Fibroblast of lung (primary cell): Measurements from ENCODE around the gene POLR1E. TPM values are rescaled to one million over a fixed set of nuclear protein-coding genes. Genes with fewer than 3 reads are reported as not detected.

Experiments used
- DNase-seq, 2 donors: peaks; one replicate each; pipeline versions ENCODE4 v3.0.0 to v3.0.0-alpha.2; 2010; ENCODE audit warnings: low read depth in 2 of 2
- H2AFZ ChIP-seq: 2 replicates; pipeline ENCODE4 v1.5.1; 2012; ENCODE audit warnings: low read length, control low read depth, inconsistent platforms
- H3K27ac ChIP-seq: 2 replicates; pipeline ENCODE4 v1.5.1; 2011; ENCODE audit warnings: low read length, control low read depth; ENCODE audit not compliant: insufficient read depth
- H3K27me3 ChIP-seq: 2 replicates; pipeline ENCODE4 v1.5.1; 2011; ENCODE audit warnings: mild to moderate bottlenecking, low read length; ENCODE audit not compliant: control insufficient read depth, insufficient read depth
- H3K36me3 ChIP-seq: 2 replicates; pipeline ENCODE4 v1.5.1; 2011; ENCODE audit warnings: low read length; ENCODE audit not compliant: control insufficient read depth, insufficient read depth
- H3K4me1 ChIP-seq: 2 replicates; pipeline ENCODE4 v1.5.1; 2011; ENCODE audit warnings: low read length; ENCODE audit not compliant: control insufficient read depth, insufficient read depth; ENCODE audit errors: extremely low read depth
- H3K4me2 ChIP-seq: 2 replicates; pipeline ENCODE4 v1.5.1; 2011; ENCODE audit warnings: low read length, control low read depth; ENCODE audit not compliant: insufficient read depth; ENCODE audit errors: extremely low read depth
- H3K4me3 ChIP-seq, 4 experiments: fragments of 200-600 bp in 1 of 4; sonication (generic) in 1 of 4; replicated peaks in 1 of 4; 2 replicates each; pipeline ENCODE4 v1.5.1; 2011 to 2016; ENCODE audit warnings: low read length in 4 of 4, low read depth in 3 of 4, mild to moderate bottlenecking in 3 of 4, control low read depth in 2 of 4, inconsistent platforms in 1 of 4, mixed read lengths in 1 of 4; ENCODE audit not compliant: insufficient read depth in 1 of 4; ENCODE audit errors: control extremely low read depth in 1 of 4
- H3K79me2 ChIP-seq: 2 replicates; pipeline ENCODE4 v1.5.1; 2012; ENCODE audit warnings: mild to moderate bottlenecking, low read length, inconsistent platforms; ENCODE audit not compliant: control insufficient read depth, insufficient read depth
- H3K9ac ChIP-seq: 2 replicates; pipeline ENCODE4 v1.5.1; 2011; ENCODE audit warnings: mild to moderate bottlenecking, low read length, control low read depth; ENCODE audit not compliant: insufficient read depth
- H3K9me3 ChIP-seq: 2 replicates; pipeline ENCODE4 v1.5.1; 2012; ENCODE audit warnings: low read depth, low read length; ENCODE audit not compliant: control insufficient read depth, insufficient read depth
- H4K20me1 ChIP-seq: 2 replicates; pipeline ENCODE4 v1.5.1; 2011; ENCODE audit warnings: low read length; ENCODE audit not compliant: control insufficient read depth, insufficient read depth; ENCODE audit errors: extremely low read depth
- EZH2 ChIP-seq: IDR thresholded peaks from 2 replicates; pipeline ENCODE4 v1.5.1; 2012; ENCODE audit warnings: low read length, control low read depth, mild to moderate bottlenecking; ENCODE audit errors: missing control alignments
- polyA plus RNA-seq, 2 donors: library from polyadenylated mRNA; depleted of rRNA in 1 of 2; stranded (reverse) in 1 of 2; unstranded in 1 of 2; fragments of >200 nt; gene quantifications; 2 replicates each; pipeline ENCODE4 v1.2.1, GENCODE V29; 2011 to 2012; ENCODE audit warnings: missing spikeins in 1 of 2
- total RNA-seq: library from RNA; depleted of rRNA; stranded (reverse); fragments of >200 nt; gene quantifications from 2 replicates; pipeline ENCODE4 v1.2.1, GENCODE V29; 2014
- TF ChIP-seq, protein P1 (sequence below), 2 donors: IDR thresholded peaks in 1 of 2; conservative IDR thresholded peaks in 1 of 2; 1 replicate in 1 of 2; 2 replicates in 1 of 2; pipeline ENCODE4 v1.5.1; 2011 to 2012; ENCODE audit warnings: low read length in 2 of 2, control low read depth in 1 of 2, inconsistent platforms in 1 of 2, low read depth in 1 of 2, mild to moderate bottlenecking in 1 of 2

The POLR1E gene
- total and polyA plus RNA-seq, 2 donors (not counting 1 experiment from before 2014, with no cell fraction given) = 30.9 to 31.7 TPM

DNA sequence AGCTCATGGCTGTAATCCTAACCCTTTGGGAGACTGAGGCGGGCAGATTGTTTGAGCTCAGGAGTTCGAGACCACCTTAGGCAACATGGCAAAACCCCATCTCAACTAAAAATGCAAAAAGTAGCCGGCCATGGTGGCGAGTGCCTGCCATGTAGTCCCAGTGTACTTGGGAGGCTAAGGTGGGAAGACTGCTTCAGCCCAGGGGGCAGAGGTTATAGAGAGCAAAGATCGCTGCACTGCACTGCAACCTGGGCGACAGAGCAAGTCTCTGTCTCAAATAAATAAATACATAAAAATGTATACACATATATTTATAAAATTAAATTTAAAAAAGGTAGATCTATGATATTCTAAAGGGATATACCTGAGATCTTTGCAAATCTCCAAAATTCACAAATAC lies 39.9 kb upstream of the POLR1E start:
- H2AFZ ChIP-seq = no peak overlapping the region
- no peaks in the 10 kb centered on the region for H3K9me3 ChIP-seq
- H3K4me2 ChIP-seq = no peak overlapping the region
- H3K27me3 ChIP-seq = no peaks in the 10 kb centered on the region
- TF ChIP-seq EZH2 = no peak
- TF ChIP-seq, protein P1, sequence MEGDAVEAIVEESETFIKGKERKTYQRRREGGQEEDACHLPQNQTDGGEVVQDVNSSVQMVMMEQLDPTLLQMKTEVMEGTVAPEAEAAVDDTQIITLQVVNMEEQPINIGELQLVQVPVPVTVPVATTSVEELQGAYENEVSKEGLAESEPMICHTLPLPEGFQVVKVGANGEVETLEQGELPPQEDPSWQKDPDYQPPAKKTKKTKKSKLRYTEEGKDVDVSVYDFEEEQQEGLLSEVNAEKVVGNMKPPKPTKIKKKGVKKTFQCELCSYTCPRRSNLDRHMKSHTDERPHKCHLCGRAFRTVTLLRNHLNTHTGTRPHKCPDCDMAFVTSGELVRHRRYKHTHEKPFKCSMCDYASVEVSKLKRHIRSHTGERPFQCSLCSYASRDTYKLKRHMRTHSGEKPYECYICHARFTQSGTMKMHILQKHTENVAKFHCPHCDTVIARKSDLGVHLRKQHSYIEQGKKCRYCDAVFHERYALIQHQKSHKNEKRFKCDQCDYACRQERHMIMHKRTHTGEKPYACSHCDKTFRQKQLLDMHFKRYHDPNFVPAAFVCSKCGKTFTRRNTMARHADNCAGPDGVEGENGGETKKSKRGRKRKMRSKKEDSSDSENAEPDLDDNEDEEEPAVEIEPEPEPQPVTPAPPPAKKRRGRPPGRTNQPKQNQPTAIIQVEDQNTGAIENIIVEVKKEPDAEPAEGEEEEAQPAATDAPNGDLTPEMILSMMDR (conservative IDR thresholded peaks at IDR 0.05 in 1 of 2, IDR thresholded peaks at IDR 0.05 in 1 of 2; ENCODE audit: low read depth in 1 of 2, low read length in 2 of 2) = no peak
- H3K27ac ChIP-seq = no peak overlapping the region
- no peak overlapping the region for H3K9ac ChIP-seq
- no peaks in the 10 kb centered on the region for H3K4me1 ChIP-seq
- H3K79me2 ChIP-seq = peaks cover 13% of the 10 kb centered on the region
- no peak overlapping the region for H3K4me3 ChIP-seq
- no peak for DNase-seq
- H3K36me3 ChIP-seq = peaks cover 8% of the 10 kb centered on the region
- H4K20me1 ChIP-seq = no peaks in the 10 kb centered on the region

DNA sequence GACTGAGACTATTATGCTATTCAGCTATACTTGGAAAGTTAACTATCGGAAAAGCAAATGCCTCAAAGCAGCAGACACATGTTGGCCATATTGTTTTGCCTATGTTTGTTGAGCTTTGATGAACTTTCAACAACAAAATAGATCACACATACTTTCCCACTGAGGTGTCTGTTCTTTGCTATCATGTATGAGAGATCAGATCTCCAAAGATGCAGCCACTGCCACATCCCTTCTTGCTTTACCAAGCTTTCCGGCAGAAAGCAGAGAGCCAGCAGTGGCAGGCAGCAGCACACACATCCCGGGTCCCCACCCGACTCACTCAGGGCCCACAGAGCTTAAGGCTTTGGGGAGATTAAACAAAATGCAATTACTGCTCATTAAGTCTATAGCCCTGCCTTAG lies 39.3 kb upstream of the POLR1E start:
- Histone ChIP-seq H3K9me3 (no peaks in the 10 kb centered on the region), H3K79me2 (peaks cover 13% of the 10 kb centered on the region), H4K20me1 (no peaks in the 10 kb centered on the region), H3K36me3 (peaks cover 8% of the 10 kb centered on the region), H3K4me3 (no peak overlapping the region), H3K4me2 (no peak overlapping the region), H3K27me3 (no peaks in the 10 kb centered on the region), H3K27ac (no peak overlapping the region), H3K4me1 (no peaks in the 10 kb centered on the region), H2AFZ (no peak overlapping the region), H3K9ac (no peak overlapping the region)
- TF ChIP-seq, protein P1 (conservative IDR thresholded peaks at IDR 0.05 in 1 of 2, IDR thresholded peaks at IDR 0.05 in 1 of 2; ENCODE audit: low read depth in 1 of 2, low read length in 2 of 2) = no peak
- TF ChIP-seq EZH2 = no peak
- no peak for DNase-seq

DNA sequence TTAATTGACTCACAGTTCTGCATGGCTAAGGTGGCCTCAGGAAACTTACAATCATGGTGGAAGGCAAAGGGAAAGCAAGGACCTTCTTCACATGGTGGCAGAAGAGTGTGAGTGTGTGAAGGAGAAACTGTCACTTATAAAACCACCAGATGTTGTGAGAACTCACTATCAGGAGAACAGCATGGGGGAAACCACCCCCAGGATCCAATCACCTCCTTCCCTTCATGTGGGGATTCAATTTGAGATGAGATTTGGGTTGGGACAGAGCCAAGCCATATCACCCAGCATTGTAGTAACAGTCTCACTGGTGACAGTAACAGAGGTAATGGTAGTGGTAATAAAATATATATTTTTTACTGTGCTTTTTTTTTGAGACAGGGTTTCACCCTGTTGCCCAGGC lies 38.6 kb upstream of the POLR1E start:
- H3K79me2 ChIP-seq = peaks cover 15% of the 10 kb centered on the region
- no peaks in the 10 kb centered on the region for H4K20me1 ChIP-seq
- no peak for DNase-seq

More for the DNA sequence above, 38.6 kb upstream of the POLR1E start:
- H3K4me1 ChIP-seq = no peaks in the 10 kb centered on the region
- no peak overlapping the region for H3K4me3 ChIP-seq
- no peak overlapping the region for H3K27ac ChIP-seq
- H3K9ac ChIP-seq = no peak overlapping the region
- TF ChIP-seq, protein P1 (conservative IDR thresholded peaks at IDR 0.05 in 1 of 2, IDR thresholded peaks at IDR 0.05 in 1 of 2; ENCODE audit: low read depth in 1 of 2, low read length in 2 of 2) = no peak
- TF ChIP-seq EZH2 = no peak
- peaks cover 3% of the 10 kb centered on the region for H3K36me3 ChIP-seq
- H3K4me2 ChIP-seq = no peak overlapping the region
- H2AFZ ChIP-seq = no peak overlapping the region
- H3K9me3 ChIP-seq = no peaks in the 10 kb centered on the region
- no peaks in the 10 kb centered on the region for H3K27me3 ChIP-seq
